HL-60 (cell line): Measurements from ENCODE around the gene OGG1.

Experiments used
- POLR2AphosphoS5 ChIP-seq: IDR thresholded peaks from 2 replicates; pipeline ENCODE4 v1.6.1; 2012; ENCODE audit warnings: low read depth
- TF ChIP-seq, protein P1 (sequence below): IDR thresholded peaks from one replicate; pipeline ENCODE4 v1.5.1; 2011; ENCODE audit warnings: low read length, control low read depth, inconsistent platforms; ENCODE audit not compliant: insufficient read depth

DNA sequence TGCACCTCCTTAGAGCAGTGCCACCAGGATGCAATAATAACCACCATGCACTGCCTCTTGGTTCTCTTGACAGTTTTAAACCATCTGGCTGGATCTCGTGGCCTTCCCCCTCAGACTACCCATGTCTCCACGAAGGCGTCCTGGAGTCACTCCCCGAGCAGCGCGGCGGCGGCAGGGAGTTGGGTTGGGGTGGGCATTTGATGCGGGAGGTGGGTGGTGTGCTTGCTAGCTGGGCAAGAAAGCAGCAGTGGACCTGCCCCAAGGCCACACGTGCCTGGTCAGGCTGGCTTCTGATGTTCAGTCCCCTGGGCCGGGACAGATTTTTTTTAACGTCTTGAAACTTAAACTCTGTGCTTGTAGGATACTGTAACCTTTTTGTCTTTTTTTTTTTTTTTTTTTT lies 56.4 kb downstream of the OGG1 start:
- TF ChIP-seq POLR2AphosphoS5 = no peak
- TF ChIP-seq, protein P1, sequence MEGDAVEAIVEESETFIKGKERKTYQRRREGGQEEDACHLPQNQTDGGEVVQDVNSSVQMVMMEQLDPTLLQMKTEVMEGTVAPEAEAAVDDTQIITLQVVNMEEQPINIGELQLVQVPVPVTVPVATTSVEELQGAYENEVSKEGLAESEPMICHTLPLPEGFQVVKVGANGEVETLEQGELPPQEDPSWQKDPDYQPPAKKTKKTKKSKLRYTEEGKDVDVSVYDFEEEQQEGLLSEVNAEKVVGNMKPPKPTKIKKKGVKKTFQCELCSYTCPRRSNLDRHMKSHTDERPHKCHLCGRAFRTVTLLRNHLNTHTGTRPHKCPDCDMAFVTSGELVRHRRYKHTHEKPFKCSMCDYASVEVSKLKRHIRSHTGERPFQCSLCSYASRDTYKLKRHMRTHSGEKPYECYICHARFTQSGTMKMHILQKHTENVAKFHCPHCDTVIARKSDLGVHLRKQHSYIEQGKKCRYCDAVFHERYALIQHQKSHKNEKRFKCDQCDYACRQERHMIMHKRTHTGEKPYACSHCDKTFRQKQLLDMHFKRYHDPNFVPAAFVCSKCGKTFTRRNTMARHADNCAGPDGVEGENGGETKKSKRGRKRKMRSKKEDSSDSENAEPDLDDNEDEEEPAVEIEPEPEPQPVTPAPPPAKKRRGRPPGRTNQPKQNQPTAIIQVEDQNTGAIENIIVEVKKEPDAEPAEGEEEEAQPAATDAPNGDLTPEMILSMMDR = no peak
